K562 (cell line): ENCODE data around the gene GFOD1. TPM values are rescaled to one million over a fixed set of nuclear protein-coding genes. Genes with fewer than 3 reads are reported as not detected.

Experiments
- AFF1 ChIP-seq, 2 experiments: fragments of 450-650 bp; IDR thresholded peaks; 2 replicates each; pipeline ENCODE4 v1.6.1; 2018; ENCODE audit warnings: mild to moderate bottlenecking in 2 of 2, low read depth in 1 of 2; ENCODE audit not compliant: partially characterized antibody in 2 of 2
- CHD7 ChIP-seq: fragments of 200-600 bp; sonication (generic); IDR thresholded peaks from one replicate; pipeline ENCODE4 v1.6.1; 2012; ENCODE audit warnings: mild to moderate bottlenecking, low read depth, low read length, inconsistent platforms
- ILK ChIP-seq: fragments of 450-650 bp; IDR thresholded peaks from 2 replicates; pipeline ENCODE4 v1.6.1; 2016; ENCODE audit warnings: missing genetic modification characterization, low read depth, mild to moderate bottlenecking, missing compliant biosample characterization, moderate library complexity, borderline replicate concordance
- MXI1 ChIP-seq: IDR thresholded peaks from 2 replicates; pipeline ENCODE4 v1.6.1; 2011; ENCODE audit warnings: low read depth, mild to moderate bottlenecking, improper control_type of control experiment, low read length
- SETDB1 ChIP-seq: IDR thresholded peaks from one replicate; pipeline ENCODE4 v1.6.1; 2012; ENCODE audit warnings: low read length, control low read depth, inconsistent platforms
- U2AF2 ChIP-seq: fragments of 200-400 bp; formaldehyde crosslinking; optimal IDR thresholded peaks from 2 replicates; pipeline ENCODE3; 2017; ENCODE audit warnings: low read depth, mild to moderate bottlenecking, low read length
- ZNF408 ChIP-seq: fragments of 250-450 bp; sonication (Bioruptor Pico); IDR thresholded peaks from 2 replicates; pipeline ENCODE4 v1.4.0; 2020; ENCODE audit warnings: low read depth, mild to moderate bottlenecking, moderate library complexity
- polyA plus RNA-seq, 8 experiments: library from polyadenylated mRNA; depleted of rRNA in 4 of 8; stranded (reverse) in 5 of 8; unstranded in 3 of 8; fragments of >200 nt; fragmentation: Nextera tagmentation in 2 of 8; fragmentation: Illumina TruSeq in 1 of 8; extraction: Ambion mirVana in 2 of 8; extraction: Trizol in 1 of 8; gene quantifications; 2 replicates each; pipeline versions ENCODE4 v1.2.1 to v1.2.3, GENCODE V29; 2011 to 2014; ENCODE audit warnings: inconsistent platforms in 1 of 8, missing spikeins in 1 of 8
- total RNA-seq, 7 experiments: library from RNA; depleted of rRNA in 6 of 7; stranded (reverse); fragments of >200 nt in 6 of 7; fragmentation: Illumina TruSeq in 2 of 7; extraction: Trizol in 2 of 7; gene quantifications; 2 replicates each; pipeline versions ENCODE4 v1.2.1 to v1.2.3, GENCODE V29; 2011 to 2021; ENCODE audit warnings: low replicate concordance in 1 of 7

Gene GFOD1
- total and polyA plus RNA-seq, 9 of the 15 experiments (the other 6 are each of a cell fraction or from before 2014, with no cell fraction given), result 3.8 to 12.0 (median 8.2) TPM

GRCh38 chr6:13433709-13434121, 53.7 kb downstream of the GFOD1 start (continued):
- TF ChIP-seq CHD7, result no peak
- no peak for TF ChIP-seq ZNF408 (CRISPR knock-in tag)
- TF ChIP-seq MXI1, result no peak
- no peak for TF ChIP-seq SETDB1
- no peak for TF ChIP-seq AFF1 (IDR thresholded peaks at IDR 0.05; ENCODE audit: low read depth in 1 of 2, partially characterized antibody in 2 of 2)
- TF ChIP-seq ILK, result no peak
- no peak for TF ChIP-seq U2AF2
